GM18907 (cell line): Measurements from ENCODE around the gene CHN1.

Experiments used
- ATAC-seq: cut with Tn5 transposase; IDR thresholded peaks from one replicate; pipeline ENCODE4 v1.9.1; 2021; ENCODE audit warnings: mild to moderate bottlenecking, moderate library complexity; ENCODE audit not compliant: unreplicated experiment

Gene CHN1

DNA sequence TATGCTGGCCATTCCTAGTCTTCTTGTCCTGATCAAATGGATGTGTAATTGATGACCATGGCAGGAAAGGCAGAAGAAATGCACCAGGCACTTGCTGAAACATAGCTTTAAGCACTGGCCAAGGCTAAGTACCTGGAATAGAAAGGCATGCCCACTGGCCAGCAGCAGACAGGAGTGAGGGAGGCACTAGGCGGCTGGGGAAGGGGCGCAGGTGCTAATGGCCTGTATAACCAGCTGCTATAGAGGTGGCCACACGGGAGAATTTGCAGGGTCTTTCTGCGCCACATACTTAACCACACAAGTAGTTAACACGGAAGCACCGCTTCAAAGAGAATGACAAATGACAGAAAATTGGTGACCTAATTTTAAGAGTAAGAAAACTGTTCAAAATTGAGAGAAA, 174.6 kb downstream of the CHN1 start:
- no peak for ATAC-seq

DNA sequence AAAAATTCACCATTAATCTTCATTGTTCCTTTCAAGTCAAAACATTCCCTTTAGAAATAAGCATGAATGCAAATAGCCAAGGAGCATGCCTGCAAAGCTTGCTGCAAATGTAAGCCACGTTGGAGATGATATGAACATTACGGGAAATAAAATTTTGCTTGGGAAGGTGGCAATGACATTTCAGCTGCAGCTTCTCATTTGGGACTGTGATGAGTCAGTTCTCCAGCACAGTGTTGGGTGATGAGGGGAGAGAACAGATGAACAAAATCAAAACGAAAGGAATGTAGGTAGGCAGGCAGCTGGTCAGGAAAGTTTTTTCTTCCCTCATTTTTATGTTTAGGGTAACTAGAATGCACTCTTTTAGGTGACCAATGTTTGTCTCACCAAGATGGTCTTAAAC, 175.6 kb downstream of the CHN1 start:
- ATAC-seq, result no peak

DNA sequence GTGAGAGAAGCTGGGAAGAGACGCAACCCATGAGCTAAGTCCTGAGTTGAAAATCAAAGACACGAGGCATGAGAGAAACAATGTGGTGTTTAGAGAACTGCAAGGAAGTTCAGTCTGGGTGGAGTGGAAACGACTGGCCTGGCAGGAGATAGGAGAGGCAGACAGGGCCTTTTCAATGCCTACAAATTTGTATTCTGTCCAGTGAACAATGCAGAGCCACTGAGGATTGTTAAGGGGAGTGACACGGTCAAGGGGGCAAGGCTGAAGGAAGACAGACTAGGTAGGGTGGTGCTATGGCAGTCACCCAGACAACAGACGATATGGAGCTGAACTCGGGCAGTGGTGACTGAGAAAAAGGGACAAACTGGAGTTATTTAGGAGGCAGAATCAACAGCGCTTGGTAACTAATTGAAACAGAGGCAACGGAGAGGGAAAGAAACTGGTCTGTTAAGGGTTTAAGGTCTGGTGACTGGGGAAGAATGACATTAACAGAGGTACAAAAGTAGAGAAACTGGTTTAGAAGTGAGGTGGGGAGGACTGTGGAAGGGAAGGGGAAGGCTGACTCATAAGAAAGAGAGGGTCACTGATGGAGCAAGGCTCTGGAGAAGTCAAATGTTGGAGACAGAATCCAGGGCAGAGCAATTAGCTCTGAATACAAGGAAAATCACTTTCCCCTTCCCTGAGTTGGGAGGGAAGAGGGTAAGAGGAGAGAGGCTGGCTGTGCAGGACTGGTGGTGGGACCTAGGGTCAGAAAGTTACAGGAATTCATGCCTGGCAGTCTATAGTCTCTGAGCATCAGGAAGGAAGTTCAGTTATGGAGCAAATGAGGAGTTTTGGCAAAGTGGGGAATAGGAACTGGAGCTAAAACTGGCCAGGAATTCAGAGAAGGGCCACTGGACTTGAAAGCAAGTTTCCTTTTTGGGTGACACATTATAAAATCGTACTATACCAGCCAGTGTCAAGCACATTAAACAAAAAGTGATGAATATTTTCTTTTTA, 177.5 kb downstream of the CHN1 start:
- no peak for ATAC-seq

GRCh38 chr2:174826051-174826450, 179.1 kb downstream of the CHN1 start:
- no peak for ATAC-seq

DNA sequence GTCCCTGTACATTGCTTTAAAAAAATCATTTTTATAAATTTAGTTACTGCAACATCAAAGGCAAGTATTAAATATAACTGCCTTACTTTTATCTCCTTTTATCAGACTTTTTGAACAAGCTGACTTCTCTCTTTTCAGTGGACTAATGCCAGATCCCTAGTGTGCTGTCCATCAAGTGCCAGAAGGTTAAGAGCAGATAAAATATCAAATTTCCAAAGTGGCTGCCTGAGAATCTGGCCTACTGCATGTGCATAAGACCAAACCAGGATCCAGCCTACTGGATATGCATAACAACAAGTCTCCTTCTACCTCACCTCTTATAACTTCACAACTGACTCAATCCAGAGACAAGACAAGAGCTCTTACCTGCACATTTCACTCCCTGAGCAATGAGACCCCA, 181.1 kb downstream of the CHN1 start:
- no peak for ATAC-seq

GRCh38 chr2:174821628-174822027, 183.6 kb downstream of the CHN1 start:
- ATAC-seq, result no peak

DNA sequence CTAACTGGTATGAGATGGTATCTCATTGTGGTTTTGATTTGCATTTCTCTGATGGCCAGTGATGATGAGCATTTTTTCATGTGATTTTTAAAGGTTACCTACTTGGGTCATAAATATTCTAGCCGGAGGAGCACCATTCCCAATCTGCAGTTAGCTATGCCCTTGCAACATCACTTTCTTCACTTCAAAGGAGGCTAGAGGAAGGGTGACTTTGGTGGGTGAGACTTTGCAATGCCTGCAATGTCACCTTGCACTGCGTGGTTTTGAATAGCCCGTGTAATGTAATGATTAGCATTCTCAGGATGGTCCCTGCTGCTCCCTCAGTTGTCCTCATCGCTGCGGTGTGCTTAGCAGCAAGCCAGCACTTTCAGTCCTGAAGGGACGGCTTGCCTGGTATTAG, 184.8 kb downstream of the CHN1 start:
- ATAC-seq, result no peak

DNA sequence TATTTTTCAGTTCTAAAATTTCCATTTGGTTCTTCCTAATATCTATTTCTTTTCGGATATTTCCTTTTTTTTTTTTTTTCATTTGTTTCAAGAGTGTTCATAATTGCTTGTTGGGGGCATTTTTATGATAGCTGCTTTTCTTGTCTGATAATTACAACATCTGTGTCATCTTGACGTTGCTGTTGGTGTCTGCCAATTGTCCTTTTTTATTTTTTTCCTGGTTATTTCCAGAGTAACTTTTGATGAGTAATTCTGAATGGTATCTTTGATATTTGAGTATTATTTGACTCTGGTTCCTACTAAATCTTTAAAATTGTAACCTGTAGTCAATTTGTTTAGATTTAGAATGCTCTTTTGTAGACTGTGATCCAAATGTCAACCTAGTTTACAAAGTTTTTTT, 189.7 kb downstream of the CHN1 start:
- ATAC-seq, result no peak

- no peak for ATAC-seq
Measured at GRCh38 chr2:174812037-174812436, 193.1 kb downstream of the CHN1 start.

DNA sequence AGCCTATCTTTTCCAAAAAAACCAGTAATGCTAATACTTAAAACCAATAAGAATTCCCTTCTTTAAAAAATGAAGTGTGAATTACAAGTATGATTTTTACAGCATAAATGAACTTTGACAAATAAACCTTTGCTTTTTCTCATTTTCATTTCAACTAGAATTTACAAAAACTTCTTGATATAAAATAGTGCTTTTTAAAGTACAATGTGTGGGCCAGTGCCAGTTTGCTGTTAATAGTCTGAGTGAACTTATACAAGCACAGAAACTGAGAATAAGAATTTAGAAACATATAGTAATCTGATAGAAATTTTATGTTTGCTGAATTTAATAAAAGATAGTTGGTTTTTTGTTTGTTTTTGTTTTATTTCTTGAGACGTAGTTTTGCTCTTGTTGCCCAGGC, 197.2 kb downstream of the CHN1 start:
- ATAC-seq, result no peak

GRCh38 chr2:174805803-174806202, 199.4 kb downstream of the CHN1 start:
- ATAC-seq, result no peak

GRCh38 chr2:174802459-174802858, 202.7 kb downstream of the CHN1 start:
- ATAC-seq, result no peak

DNA sequence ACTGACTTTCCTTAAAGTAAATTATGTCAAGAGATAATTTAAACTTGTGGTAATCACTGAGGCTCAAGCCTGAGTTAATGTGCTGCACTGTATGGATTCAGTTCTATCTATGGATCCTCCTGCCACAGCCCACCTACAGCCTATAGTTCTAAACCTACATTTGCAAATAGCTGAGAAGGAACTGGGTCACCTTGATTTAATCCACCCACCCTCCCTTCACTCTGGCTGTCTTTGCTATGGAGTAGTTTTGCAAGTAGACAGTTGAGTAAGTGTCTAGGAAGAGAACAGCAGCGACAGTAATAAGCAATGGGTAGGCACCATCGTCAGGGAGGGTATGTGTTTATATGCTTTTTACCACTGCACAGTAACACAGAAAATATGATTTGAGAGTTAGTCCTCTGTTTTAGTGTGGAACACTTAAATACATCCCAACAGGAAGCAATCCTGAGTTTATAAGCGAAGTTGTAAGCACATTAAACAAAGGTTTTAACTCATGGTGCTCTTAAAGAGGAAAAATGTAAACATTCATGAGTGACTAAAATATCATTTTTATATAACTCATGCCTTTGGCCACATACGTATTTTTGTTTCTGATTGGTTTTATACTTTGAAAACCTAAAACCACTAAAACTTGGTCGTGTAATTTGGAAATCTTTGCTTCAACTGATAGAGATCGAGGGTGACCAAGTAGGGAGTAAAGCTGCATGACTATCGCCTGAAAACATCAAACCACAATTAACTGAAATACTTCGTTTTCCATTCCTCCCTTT, 204.6 kb downstream of the CHN1 start:
- no peak for ATAC-seq

- ATAC-seq, result no peak
Measured at GRCh38 chr2:174798801-174799200, 206.4 kb downstream of the CHN1 start.

DNA sequence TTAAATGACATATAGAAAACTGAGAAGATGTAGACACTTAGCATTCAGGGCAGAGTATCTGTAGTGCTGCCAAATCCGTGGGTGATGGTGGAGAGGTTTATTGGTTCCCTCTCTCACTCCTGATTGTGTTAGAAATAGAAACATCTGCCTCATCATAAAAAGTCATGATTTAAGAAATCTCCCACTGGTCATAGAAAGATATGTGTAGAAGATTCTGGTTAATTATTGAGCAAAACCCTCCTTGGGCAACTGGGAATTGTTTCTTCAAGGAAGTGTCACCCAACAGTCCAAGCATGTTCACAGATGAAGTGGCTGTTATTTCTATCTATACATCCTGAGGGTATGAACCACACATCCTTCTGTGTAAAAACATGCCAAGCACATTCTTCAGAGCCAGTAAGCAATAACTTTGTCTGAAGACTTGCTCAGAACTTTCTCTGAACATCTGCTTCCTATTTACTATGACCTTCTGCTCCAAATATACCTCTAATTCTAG, 207.4 kb downstream of the CHN1 start:
- ATAC-seq, result no peak

- ATAC-seq, result no peak
Measured at GRCh38 chr2:174796319-174796771, 208.8 kb downstream of the CHN1 start.

DNA sequence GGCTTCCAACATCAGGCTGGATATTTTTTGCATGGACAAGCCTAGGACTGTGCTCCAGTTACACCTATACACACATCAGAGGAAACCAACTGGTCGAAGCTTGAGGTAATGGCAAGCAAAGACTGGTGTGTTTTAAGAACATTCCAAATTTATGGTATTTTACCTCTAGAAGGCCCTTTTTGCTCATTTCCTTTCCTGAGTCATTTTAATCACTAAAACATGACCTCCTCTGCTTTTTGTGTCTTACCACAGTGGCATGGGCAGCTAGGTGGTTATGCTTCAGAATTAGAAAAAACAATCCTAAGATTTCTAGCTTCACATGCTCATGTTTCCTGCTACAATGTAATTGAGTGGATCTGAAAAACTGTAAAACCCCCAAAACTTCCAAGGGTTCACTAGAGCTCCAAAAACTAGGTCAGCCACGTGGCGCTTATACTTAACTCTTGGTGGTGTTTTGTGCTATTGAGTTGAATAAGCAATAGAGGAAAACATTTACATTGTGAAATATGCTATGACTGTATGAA, 210.3 kb downstream of the CHN1 start:
- ATAC-seq, result no peak

GRCh38 chr2:174792309-174793025, 212.7 kb downstream of the CHN1 start:
- ATAC-seq, result no peak

DNA sequence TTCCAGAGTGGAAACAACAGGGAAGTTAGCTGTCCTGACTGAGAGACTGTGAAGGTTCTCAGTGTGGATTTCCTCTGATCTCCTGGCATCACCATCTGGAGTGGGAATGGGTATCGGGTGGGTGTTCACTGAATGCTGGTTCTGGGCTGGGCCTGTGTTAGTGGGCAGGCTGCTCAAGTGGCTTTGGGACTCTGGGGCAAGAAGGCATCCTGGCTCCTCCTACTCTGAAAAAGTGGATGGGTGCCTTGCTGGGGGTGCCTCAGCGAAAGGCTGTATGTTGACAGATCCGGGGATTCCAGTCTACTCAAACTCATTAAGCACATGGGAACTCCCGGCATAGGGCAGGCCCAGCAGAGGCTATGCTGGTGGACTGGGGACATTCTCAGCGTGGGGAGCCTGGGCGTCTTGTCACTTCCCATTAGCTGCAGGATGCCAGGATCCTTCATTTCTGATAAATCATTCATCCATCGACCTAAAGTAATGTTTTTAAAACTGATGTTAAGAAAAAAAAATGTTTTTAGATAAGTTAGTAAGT, 213.4 kb downstream of the CHN1 start:
- ATAC-seq, result no peak

DNA sequence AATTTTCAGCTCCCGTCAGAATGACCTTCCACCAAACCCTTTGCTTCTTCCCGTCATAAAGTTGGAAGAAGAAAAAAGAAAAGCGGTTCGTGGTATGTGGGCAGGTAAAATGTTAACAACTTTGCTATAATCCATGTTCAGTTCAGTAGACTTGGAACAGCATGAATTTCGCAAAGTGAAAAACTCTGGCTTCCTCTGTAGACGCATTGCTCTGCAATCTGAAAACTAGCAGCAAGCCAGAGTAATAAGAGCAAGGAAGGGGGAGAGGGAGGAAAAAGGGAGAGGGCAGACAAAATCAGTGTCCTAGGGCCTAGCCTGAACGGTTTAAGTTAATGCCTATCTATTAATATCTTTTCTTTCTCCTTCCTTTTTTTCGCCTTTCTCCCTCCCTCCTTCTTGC, 214.2 kb downstream of the CHN1 start:
- no peak for ATAC-seq

DNA sequence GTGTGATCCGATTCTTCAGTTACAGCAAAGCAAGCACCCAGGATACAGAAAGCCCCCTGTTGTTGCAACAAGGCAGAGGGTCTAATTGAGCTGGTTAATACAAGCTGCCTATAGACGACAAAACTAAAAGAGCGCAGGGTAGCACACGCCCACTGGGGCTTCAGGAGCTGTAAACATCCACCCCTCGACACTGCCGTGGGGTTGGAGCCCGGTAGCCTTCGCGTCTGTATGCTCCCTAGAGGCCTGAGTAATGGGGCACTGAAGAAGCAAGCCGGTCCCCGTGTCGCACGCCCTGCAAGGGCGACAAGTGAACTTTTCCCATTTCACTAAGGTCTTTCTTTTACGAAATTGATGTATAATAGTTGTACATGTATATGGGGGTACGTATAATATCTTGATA, 216.2 kb downstream of the CHN1 start:
- ATAC-seq, result no peak
